ENCODE measurements around the gene NMNAT2. TPM values are rescaled to one million over a fixed set of nuclear protein-coding genes. Genes with fewer than 3 reads are reported as not detected.
A peak's percentile ranks its signal among the peaks of the same experiment; 100 is the strongest.

The NMNAT2 gene
- total and polyA plus RNA-seq, 4 experiments from 2014 or later, result not detected

DNA sequence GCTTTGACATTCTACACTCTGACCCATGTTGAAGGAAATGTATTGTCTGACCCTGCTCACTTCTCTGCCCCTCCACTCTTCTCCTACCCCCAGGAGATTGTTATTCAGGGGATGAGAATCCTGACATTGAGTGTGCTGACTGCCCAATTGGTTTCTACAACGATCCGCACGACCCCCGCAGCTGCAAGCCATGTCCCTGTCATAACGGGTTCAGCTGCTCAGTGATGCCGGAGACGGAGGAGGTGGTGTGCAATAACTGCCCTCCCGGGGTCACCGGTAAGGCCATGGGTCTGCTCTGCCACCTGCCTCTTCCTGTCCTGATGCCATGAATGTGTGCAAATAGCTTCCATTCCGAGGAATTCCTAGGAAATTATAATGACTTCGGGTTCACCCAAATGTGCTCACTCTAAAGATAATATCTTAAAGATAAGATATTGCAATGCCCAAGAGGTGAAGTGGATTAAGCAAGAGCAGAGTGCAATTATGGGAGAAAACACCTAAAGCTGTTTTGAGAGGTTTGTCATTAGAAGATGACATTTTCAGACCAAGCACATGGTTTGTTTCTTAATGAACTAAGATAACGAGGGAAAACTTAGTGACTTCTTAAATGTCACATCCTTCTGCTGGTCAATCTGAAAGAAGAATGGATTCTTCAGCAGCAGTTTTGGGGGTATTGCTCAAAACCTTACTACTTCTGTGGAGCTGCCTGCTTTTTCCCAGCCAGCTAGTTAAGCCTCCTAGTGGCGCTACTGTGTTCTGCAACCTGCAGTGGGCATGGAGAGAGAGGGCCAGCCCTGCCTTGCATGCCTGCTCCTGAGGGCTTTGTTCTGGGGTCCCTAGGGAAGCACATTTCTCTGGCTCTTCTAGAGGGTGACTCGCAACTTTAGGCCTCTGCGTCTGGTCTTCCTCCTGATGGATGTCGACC is 190.5 kb downstream of the NMNAT2 start:
- intact Hi-C loops (cut with micrococcal nuclease), result no loop called here
- Histone ChIP-seq H3K4me1 (ENCODE audit: insufficient read depth, low read length) (no peaks in the 10 kb centered on the region), H3K27me3 (ENCODE audit: insufficient read depth, low read length) (no peaks in the 10 kb centered on the region), H3K36me3 (ENCODE audit: insufficient read depth, low read length) (no peaks in the 10 kb centered on the region), H3K9me3 (ENCODE audit: control insufficient read depth in 1 of 2, low read length in 2 of 2) (no peaks in the 10 kb centered on the region), H3K4me3 (ENCODE audit: low read length in 2 of 2) (no peak overlapping the region), H3K27ac (ENCODE audit: low read depth, low read length) (no peak overlapping the region)
- POLR2A ChIA-PET (ENCODE audit: partially characterized antibody), result no interaction called here
- no peaks in the 10 kb centered on the region for H3K4me1 Mint-ChIP-seq
- peaks cover 5 to 9% of the 10 kb centered on the region in 2 donors for H3K27me3 Mint-ChIP-seq
- H3K9me3 Mint-ChIP-seq, result no peaks in the 10 kb centered on the region
- H3K36me3 Mint-ChIP-seq, result no peaks in the 10 kb centered on the region
- no peak for DNase-seq
- CTCF ChIA-PET (ENCODE audit: partially characterized antibody), result interaction anchor here (1.0 kb wide), 1 partner anchor 265 kb away, joined by 3 read pairs; no protein-coding TSS in a partner anchor
- H3K4me3 Mint-ChIP-seq, result no peak overlapping the region
- no peak overlapping the region for H3K27ac Mint-ChIP-seq

DNA sequence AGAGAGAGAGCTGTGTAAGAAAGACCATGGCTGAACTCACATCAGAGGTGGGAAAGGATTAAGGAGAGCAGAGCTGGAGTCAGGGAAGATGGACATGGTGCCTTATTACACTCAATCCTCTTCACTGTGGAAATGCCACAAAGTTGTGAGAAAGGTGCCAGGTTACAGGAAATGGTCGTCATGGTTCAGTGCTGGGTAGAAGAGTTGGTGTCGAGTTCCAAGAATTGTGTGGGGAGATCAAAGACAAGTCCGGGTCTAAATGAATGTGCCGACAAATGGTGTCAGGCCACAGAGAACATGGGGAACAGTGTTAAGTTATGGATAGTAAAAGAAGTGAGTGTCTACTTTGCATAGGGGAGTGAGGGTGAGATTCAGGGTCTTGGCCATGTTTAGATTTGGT is 191.2 kb downstream of the NMNAT2 start:
- POLR2A ChIA-PET (ENCODE audit: partially characterized antibody), result no interaction called here
- Histone ChIP-seq H3K9me3 (ENCODE audit: control insufficient read depth in 1 of 2, low read length in 2 of 2) (no peaks in the 10 kb centered on the region), H3K4me1 (ENCODE audit: insufficient read depth, low read length) (no peaks in the 10 kb centered on the region), H3K27me3 (ENCODE audit: insufficient read depth, low read length) (no peaks in the 10 kb centered on the region), H3K27ac (ENCODE audit: low read depth, low read length) (no peak overlapping the region), H3K4me3 (ENCODE audit: low read length in 2 of 2) (no peak overlapping the region), H3K36me3 (ENCODE audit: insufficient read depth, low read length) (no peaks in the 10 kb centered on the region)
- Mint-ChIP-seq H3K4me3 (no peak overlapping the region), H3K36me3 (no peaks in the 10 kb centered on the region), H3K27ac (no peak overlapping the region), H3K4me1 (no peaks in the 10 kb centered on the region), H3K27me3 (peaks cover 5 to 9% of the 10 kb centered on the region in 2 donors), H3K9me3 (no peaks in the 10 kb centered on the region)
- DNase-seq, result no peak
- intact Hi-C loops (cut with micrococcal nuclease), result no loop called here
- CTCF ChIA-PET (ENCODE audit: partially characterized antibody), result no interaction called here

DNA sequence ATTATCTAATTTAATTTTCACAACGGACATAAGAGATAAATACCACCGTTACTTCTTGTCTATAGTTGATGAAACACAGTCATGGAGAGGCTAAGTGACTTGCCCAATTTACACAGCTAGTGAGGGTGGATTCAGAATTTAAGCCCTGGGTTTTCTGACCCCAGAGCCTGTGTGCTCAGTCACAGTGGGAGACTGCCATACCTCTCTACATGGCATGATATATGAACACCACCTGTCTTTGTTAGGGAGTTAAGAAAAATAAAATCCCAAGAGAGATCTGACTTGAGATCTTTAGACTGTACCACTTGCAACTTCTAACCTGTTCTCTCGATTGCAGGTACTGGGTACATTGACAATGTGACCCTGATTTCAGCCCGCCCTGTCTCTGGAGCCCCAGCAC is 191.8 kb downstream of the NMNAT2 start:
- POLR2A ChIA-PET (ENCODE audit: partially characterized antibody), result no interaction called here
- H3K9me3 ChIP-seq (ENCODE audit: control insufficient read depth in 1 of 2, low read length in 2 of 2), result no peaks in the 10 kb centered on the region
- CTCF ChIA-PET (ENCODE audit: partially characterized antibody), result no interaction called here
- no peaks in the 10 kb centered on the region for H3K4me1 Mint-ChIP-seq
- H3K4me3 Mint-ChIP-seq, result no peak overlapping the region
- H3K27me3 ChIP-seq (ENCODE audit: insufficient read depth, low read length), result no peaks in the 10 kb centered on the region
- no peaks in the 10 kb centered on the region for H3K36me3 ChIP-seq (ENCODE audit: insufficient read depth, low read length)
- H3K27ac ChIP-seq (ENCODE audit: low read depth, low read length), result no peak overlapping the region
- no peaks in the 10 kb centered on the region for H3K9me3 Mint-ChIP-seq
- H3K27me3 Mint-ChIP-seq, result peaks cover 5 to 9% of the 10 kb centered on the region in 2 donors
- H3K4me1 ChIP-seq (ENCODE audit: insufficient read depth, low read length), result no peaks in the 10 kb centered on the region
- H3K27ac Mint-ChIP-seq, result no peak overlapping the region
- intact Hi-C loops (cut with micrococcal nuclease), result no loop called here
- no peaks in the 10 kb centered on the region for H3K36me3 Mint-ChIP-seq
- no peak overlapping the region for H3K4me3 ChIP-seq (ENCODE audit: low read length in 2 of 2)
- no peak for DNase-seq

DNA sequence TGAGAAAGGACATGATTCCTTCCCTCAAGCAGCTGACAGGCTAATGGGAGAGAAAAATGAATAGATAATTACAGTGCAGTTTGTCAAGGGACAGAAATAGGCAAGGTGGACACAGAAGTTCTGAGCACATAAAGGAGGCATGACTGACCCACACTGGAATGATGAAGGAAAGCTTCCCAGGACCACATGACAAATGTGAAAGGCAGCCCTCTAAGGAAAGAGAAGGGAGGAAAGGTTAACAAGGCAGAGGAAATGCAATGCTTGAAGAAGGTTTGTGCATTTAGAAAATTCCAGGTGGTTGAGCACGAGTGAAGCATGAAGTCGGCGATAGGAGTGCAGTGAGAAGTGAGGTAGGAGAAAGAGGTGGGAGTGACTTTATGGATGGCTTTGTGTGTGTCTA is 194.7 kb downstream of the NMNAT2 start:
- no peaks in the 10 kb centered on the region for H3K36me3 Mint-ChIP-seq
- H3K9me3 Mint-ChIP-seq, result no peaks in the 10 kb centered on the region
- CTCF ChIA-PET (ENCODE audit: partially characterized antibody), result no interaction called here

DNA sequence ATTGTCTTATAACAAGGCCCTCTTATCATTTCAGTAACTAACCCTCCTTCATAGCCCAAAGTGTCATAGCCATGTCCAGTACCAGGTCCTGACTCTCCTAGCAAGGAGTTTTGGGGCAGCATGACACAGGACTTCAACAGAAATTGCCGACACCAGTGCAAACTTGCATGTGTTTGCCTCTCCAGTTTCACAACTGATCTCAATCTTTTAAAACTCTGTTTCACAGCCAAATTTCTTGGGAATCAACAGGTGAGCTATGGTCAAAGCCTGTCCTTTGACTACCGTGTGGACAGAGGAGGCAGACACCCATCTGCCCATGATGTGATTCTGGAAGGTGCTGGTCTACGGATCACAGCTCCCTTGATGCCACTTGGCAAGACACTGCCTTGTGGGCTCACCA is 195.3 kb downstream of the NMNAT2 start:
- H3K4me1 Mint-ChIP-seq, result peaks cover 6 to 16% (median 11%) of the 10 kb centered on the region in 4 donors
- H3K4me3 Mint-ChIP-seq, result no peak overlapping the region
- CTCF ChIA-PET (ENCODE audit: partially characterized antibody), result no interaction called here
- H3K9me3 Mint-ChIP-seq, result no peaks in the 10 kb centered on the region
- H3K36me3 Mint-ChIP-seq, result no peaks in the 10 kb centered on the region
- H3K27ac Mint-ChIP-seq, result no peak overlapping the region
- no peaks in the 10 kb centered on the region for H3K27me3 ChIP-seq (ENCODE audit: insufficient read depth, low read length)
- DNase-seq, result no peak
- no peak overlapping the region for H3K27ac ChIP-seq (ENCODE audit: low read depth, low read length)
- intact Hi-C loops (cut with micrococcal nuclease), result no loop called here
- H3K36me3 ChIP-seq (ENCODE audit: insufficient read depth, low read length), result no peaks in the 10 kb centered on the region
- peaks cover 5 to 9% of the 10 kb centered on the region in 2 donors for H3K27me3 Mint-ChIP-seq
- H3K4me1 ChIP-seq (ENCODE audit: insufficient read depth, low read length), result peaks cover 16% of the 10 kb centered on the region
- no peaks in the 10 kb centered on the region for H3K9me3 ChIP-seq (ENCODE audit: control insufficient read depth in 1 of 2, low read length in 2 of 2)
- POLR2A ChIA-PET (ENCODE audit: partially characterized antibody), result no interaction called here
- H3K4me3 ChIP-seq (ENCODE audit: low read length in 2 of 2), result no peak overlapping the region

More for the DNA sequence above, 194.7 kb downstream of the NMNAT2 start:
- Mint-ChIP-seq H3K4me1 (peaks cover 6 to 16% (median 10%) of the 10 kb centered on the region in 4 donors), H3K4me3 (no peak overlapping the region), H3K27me3 (peaks cover 5 to 9% of the 10 kb centered on the region in 2 donors), H3K27ac (no peak overlapping the region)
- H3K27ac ChIP-seq (ENCODE audit: low read depth, low read length), result no peak overlapping the region
- POLR2A ChIA-PET (ENCODE audit: partially characterized antibody), result no interaction called here
- peaks cover 14% of the 10 kb centered on the region for H3K4me1 ChIP-seq (ENCODE audit: insufficient read depth, low read length)
- no peaks in the 10 kb centered on the region for H3K27me3 ChIP-seq (ENCODE audit: insufficient read depth, low read length)
- H3K4me3 ChIP-seq (ENCODE audit: low read length in 2 of 2), result no peak overlapping the region
- DNase-seq, result no peak
- H3K9me3 ChIP-seq (ENCODE audit: control insufficient read depth in 1 of 2, low read length in 2 of 2), result no peaks in the 10 kb centered on the region
- intact Hi-C loops (cut with micrococcal nuclease), result no loop called here
- H3K36me3 ChIP-seq (ENCODE audit: insufficient read depth, low read length), result no peaks in the 10 kb centered on the region

DNA sequence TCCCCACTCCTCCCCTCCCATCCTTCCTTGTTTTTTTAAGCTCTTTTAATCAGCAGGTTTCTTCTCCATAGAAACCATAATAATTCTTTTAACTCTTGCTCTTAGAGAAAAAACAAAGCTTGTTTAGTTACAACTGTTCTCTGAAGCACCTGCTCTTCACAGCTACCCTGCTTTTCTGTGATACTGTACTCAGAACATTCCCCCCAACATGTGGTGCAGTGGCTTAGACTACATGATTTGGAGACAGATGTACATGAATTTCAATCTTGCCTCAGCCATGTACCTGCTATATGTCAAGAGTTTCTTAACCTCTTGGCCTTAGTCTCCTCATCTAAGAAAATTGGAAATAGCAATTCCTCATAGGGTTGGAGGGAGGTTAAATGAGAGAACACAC is 198.6 kb downstream of the NMNAT2 start:
- Mint-ChIP-seq H3K4me3 (peak overlapping the region in 1 of 8 donors; percentile 26), H3K27ac (no peak overlapping the region), H3K27me3 (peaks cover 0 to 1% of the 10 kb centered on the region in 2 donors), H3K36me3 (no peaks in the 10 kb centered on the region), H3K4me1 (peaks cover 6 to 16% (median 11%) of the 10 kb centered on the region in 4 donors), H3K9me3 (peaks cover 0 to 3% (median 0%) of the 10 kb centered on the region in 8 donors)
- ChIA-PET POLR2A (ENCODE audit: partially characterized antibody) (no interaction called here), CTCF (ENCODE audit: partially characterized antibody) (no interaction called here)
- no peaks in the 10 kb centered on the region for H3K27me3 ChIP-seq (ENCODE audit: insufficient read depth, low read length)
- H3K4me3 ChIP-seq (ENCODE audit: low read length in 2 of 2), result no peak overlapping the region
- H3K27ac ChIP-seq (ENCODE audit: low read depth, low read length), result no peak overlapping the region
- DNase-seq, result no peak
- intact Hi-C loops (cut with micrococcal nuclease), result no loop called here
- H3K36me3 ChIP-seq (ENCODE audit: insufficient read depth, low read length), result no peaks in the 10 kb centered on the region
- peaks cover 16% of the 10 kb centered on the region for H3K4me1 ChIP-seq (ENCODE audit: insufficient read depth, low read length)
- no peaks in the 10 kb centered on the region for H3K9me3 ChIP-seq (ENCODE audit: control insufficient read depth in 1 of 2, low read length in 2 of 2)

DNA sequence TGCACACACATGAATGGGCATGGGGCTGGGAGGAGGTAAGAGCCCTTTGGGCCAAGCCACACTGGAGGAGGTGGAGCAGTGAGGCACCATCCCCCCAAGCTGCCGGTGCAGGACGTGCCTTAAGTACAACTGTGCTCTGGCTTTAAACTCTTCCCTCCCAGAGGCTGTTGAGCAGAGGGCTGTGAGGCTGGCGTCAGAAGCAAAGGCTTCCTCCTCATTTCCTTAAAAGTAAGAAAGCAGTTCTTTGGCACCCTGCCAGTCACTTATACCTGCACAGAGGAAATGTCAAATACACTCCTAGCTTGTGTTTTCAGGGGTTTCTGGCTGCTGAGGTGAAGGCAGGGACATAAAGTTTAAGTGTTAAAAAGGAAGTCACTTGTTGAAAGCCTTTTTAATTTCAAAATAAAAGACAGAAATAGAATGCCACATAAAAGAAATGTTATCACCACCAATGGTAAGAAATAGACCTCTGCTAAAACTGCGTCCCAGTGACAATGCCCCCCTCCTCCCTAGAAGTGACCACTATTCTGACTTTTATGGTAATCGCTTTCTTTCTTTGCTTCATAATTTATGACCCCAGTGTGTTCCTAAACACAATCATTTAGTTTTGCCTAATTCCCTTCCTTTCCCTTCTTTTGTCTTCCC is 199.1 kb downstream of the NMNAT2 start:
- no peak overlapping the region for H3K4me3 ChIP-seq (ENCODE audit: low read length in 2 of 2)

More for the DNA sequence above, 199.1 kb downstream of the NMNAT2 start:
- H3K27me3 ChIP-seq (ENCODE audit: insufficient read depth, low read length), result no peaks in the 10 kb centered on the region
- ChIA-PET POLR2A (ENCODE audit: partially characterized antibody) (no interaction called here), CTCF (ENCODE audit: partially characterized antibody) (no interaction called here)
- Mint-ChIP-seq H3K27ac (peak overlapping the region in 2 of 7 donors; percentile 27 to 30), H3K9me3 (peaks cover 0 to 3% (median 0%) of the 10 kb centered on the region in 8 donors), H3K4me1 (peaks cover 6 to 16% (median 11%) of the 10 kb centered on the region in 4 donors), H3K36me3 (no peaks in the 10 kb centered on the region), H3K4me3 (peak overlapping the region in 1 of 8 donors; percentile 26), H3K27me3 (peaks cover 0 to 1% of the 10 kb centered on the region in 2 donors)
- H3K36me3 ChIP-seq (ENCODE audit: insufficient read depth, low read length), result no peaks in the 10 kb centered on the region
- H3K27ac ChIP-seq (ENCODE audit: low read depth, low read length), result no peak overlapping the region
- peak; percentile 47 to 57 (median 53) for DNase-seq
- intact Hi-C loops (cut with micrococcal nuclease), result no loop called here
- H3K4me1 ChIP-seq (ENCODE audit: insufficient read depth, low read length), result peaks cover 16% of the 10 kb centered on the region
- H3K9me3 ChIP-seq (ENCODE audit: control insufficient read depth in 1 of 2, low read length in 2 of 2), result no peaks in the 10 kb centered on the region

All from CD4-positive, alpha-beta memory T cell (primary cell).